Uterus (tissue), 2 donors: Measurements from ENCODE around the gene SOHLH2.

Experiments used
- POLR2A ChIP-seq, 2 donors: fragments of 450-650 bp; IDR thresholded peaks; one replicate each; pipeline ENCODE4 v1.6.1; 2016; ENCODE audit warnings: antibody characterized with exemption in 2 of 2, mild to moderate bottlenecking in 1 of 2, moderate library complexity in 1 of 2
- TF ChIP-seq, protein P1 (sequence below), 4 experiments: fragments of 200-600 bp in 2 of 4; fragments of 450-650 bp in 2 of 4; sonication (generic) in 2 of 4; IDR thresholded peaks; one replicate each; pipeline ENCODE4 v1.5.1; 2016 to 2019; ENCODE audit warnings: antibody characterized with exemption in 4 of 4, mild to moderate bottlenecking in 2 of 4, moderate library complexity in 1 of 4

DNA sequence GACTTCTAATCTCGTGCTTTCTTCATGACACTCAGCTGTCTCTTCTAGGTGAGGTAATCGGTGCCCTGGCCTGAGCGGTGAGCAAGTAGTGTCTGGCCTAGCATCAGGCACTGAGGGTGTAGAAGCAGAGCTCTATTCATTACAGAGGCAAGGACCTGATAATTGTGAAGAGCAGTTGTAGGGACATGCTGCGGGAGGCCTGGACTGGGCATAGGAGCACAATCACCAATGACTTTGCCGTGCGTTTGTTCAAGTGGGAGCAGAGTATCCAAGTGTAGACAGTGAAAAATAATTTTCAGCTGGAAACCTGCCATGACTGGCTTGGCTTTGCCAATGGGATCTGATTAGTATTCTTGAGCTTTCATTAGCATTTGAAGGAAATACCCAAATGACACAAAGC is 51.1 kb downstream of the SOHLH2 start:
- TF ChIP-seq, protein P1, sequence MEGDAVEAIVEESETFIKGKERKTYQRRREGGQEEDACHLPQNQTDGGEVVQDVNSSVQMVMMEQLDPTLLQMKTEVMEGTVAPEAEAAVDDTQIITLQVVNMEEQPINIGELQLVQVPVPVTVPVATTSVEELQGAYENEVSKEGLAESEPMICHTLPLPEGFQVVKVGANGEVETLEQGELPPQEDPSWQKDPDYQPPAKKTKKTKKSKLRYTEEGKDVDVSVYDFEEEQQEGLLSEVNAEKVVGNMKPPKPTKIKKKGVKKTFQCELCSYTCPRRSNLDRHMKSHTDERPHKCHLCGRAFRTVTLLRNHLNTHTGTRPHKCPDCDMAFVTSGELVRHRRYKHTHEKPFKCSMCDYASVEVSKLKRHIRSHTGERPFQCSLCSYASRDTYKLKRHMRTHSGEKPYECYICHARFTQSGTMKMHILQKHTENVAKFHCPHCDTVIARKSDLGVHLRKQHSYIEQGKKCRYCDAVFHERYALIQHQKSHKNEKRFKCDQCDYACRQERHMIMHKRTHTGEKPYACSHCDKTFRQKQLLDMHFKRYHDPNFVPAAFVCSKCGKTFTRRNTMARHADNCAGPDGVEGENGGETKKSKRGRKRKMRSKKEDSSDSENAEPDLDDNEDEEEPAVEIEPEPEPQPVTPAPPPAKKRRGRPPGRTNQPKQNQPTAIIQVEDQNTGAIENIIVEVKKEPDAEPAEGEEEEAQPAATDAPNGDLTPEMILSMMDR (IDR thresholded peaks at IDR 0.05): no peak
- TF ChIP-seq POLR2A (IDR thresholded peaks at IDR 0.05): no peak
